Esophagus squamous epithelium (tissue), 5 donors: ENCODE measurements around the gene ASTL. TPM values are rescaled to one million over a fixed set of nuclear protein-coding genes. Genes with fewer than 3 reads are reported as not detected.
"Not testable (repeated sequence)": the region's sequence is repeated elsewhere in the genome, so short reads cannot be mapped to it uniquely, and the experiment has no call there.

ENCODE experiments used
- DNase-seq: peaks from one replicate; lab custom pipeline; 2025; lab: John Stamatoyannopoulos, UW
- H3K27ac ChIP-seq, 4 donors: fragments of 200-600 bp; sonication (generic); one replicate each; pipeline ENCODE4 v1.5.1; 2016 to 2019; ENCODE audit warnings: mild to moderate bottlenecking in 1 of 4
- H3K27me3 ChIP-seq, 4 donors: fragments of 200-600 bp; sonication (generic); 1 replicate in 3 of 4; 2 replicates in 1 of 4; pipeline versions ENCODE4 v1.5.1 to v1.6.0; 2017 to 2021; ENCODE audit warnings: antibody characterized with exemption in 1 of 4
- H3K36me3 ChIP-seq, 3 donors: fragments of 200-600 bp; sonication (generic); one replicate each; pipeline ENCODE4 v1.5.1; 2016 to 2019
- H3K4me1 ChIP-seq, 3 donors: fragments of 200-600 bp; sonication (generic); one replicate each; pipeline ENCODE4 v1.5.1; 2017 to 2019
- H3K4me3 ChIP-seq, 4 donors: fragments of 200-600 bp; sonication (generic); 1 replicate in 3 of 4; 2 replicates in 1 of 4; pipeline ENCODE4 v1.5.1; 2016 to 2019; ENCODE audit warnings: mild to moderate bottlenecking in 2 of 4, moderate library complexity in 1 of 4
- H3K9me3 ChIP-seq, 3 donors: fragments of 200-600 bp; sonication (generic); one replicate each; pipeline ENCODE4 v1.5.1; 2016 to 2019
- POLR2A ChIP-seq, 4 donors: fragments of 450-650 bp; IDR thresholded peaks; one replicate each; pipeline ENCODE4 v1.6.1; 2017; ENCODE audit warnings: antibody characterized with exemption in 4 of 4, mild to moderate bottlenecking in 4 of 4, moderate library complexity in 3 of 4
- WGBS, 2 donors: methylation state at CpG; one replicate each; pipeline ENCODE4 v1.1.5; 2018; 5-methylcytosine and 5-hydroxymethylcytosine counted together
- intact Hi-C: fragments of 100-400 bp; cut with DNase I; formaldehyde crosslinking; loops from one replicate; pipeline ENCODE4 v1.15.0; 2022
- total RNA-seq, 4 donors: library from RNA; depleted of rRNA; stranded (reverse); fragments of >200 nt; gene quantifications; one replicate each; pipeline ENCODE4 v1.1.0, GENCODE V29; 2016
- TF ChIP-seq, protein P1 (sequence below), 6 experiments: fragments of 450-650 bp in 4 of 6; fragments of 200-600 bp in 2 of 6; sonication (generic) in 2 of 6; IDR thresholded peaks; one replicate each; pipeline ENCODE4 v1.5.1; 2016 to 2019; ENCODE audit warnings: antibody characterized with exemption in 6 of 6, mild to moderate bottlenecking in 4 of 6, moderate library complexity in 4 of 6
- donor health status: DM: yes; HTN: yes; CAD: no.

Gene ASTL
- total RNA-seq, 4 donors from 2014 or later, result 0.30 to 0.53 TPM; not detected in 2

DNA sequence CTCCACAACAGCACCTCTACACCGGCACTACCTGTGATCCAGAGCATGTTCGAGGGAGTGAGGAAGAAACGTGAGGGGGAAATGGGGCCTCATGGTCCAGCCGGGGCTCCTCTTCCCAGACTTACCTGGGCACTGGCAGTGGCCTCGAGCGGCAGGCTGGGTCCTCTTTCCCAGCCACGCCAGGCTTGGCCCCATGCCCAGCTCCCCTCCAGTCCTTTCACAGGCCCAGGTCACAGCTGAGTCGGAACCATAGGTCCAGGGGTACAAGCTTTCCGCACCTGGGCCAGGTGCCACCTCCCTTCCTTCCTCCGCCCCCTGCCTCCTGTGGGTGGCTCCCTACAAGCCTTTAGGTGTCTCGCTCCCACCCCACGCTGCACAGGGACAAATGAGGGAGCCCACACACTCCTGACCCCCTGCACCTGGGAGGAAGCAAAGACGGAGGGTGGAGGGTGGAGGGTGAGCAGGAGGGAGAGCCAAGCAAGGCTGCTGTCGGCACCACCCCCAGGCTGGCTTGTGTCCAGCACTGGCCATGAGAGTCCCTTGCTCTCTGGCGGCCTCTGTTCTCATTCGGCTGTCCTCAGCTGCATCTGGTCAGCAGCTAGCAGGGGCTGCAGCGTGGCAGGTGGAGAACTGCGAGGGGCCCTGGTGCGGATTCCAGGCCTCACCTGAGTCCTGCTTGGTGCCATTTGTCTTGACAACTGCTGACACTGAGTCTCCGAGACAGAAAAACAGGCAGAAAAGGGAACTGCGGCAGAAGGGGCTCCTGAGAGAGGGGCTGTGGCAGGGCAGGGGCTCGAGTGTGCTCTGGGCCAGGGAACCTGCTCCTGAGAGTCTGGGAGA, 48.7 kb downstream of the ASTL start:
- WGBS, 2 donors, result 46 to 67% methylated on average over 7 to 14 of the region's 22 CpGs
- no peak for DNase-seq
- H3K4me1 ChIP-seq, result peaks cover 0 to 11% (median 0%) of the 10 kb centered on the region in 3 donors
- H3K27ac ChIP-seq, result no peak overlapping the region
- H3K9me3 ChIP-seq, result no peaks in the 10 kb centered on the region
- intact Hi-C loops, result no loop called here
- H3K27me3 ChIP-seq, result peaks cover 0 to 59% (median 0%) of the 10 kb centered on the region in 4 donors
- no peak overlapping the region for H3K4me3 ChIP-seq
- TF ChIP-seq, protein P1, sequence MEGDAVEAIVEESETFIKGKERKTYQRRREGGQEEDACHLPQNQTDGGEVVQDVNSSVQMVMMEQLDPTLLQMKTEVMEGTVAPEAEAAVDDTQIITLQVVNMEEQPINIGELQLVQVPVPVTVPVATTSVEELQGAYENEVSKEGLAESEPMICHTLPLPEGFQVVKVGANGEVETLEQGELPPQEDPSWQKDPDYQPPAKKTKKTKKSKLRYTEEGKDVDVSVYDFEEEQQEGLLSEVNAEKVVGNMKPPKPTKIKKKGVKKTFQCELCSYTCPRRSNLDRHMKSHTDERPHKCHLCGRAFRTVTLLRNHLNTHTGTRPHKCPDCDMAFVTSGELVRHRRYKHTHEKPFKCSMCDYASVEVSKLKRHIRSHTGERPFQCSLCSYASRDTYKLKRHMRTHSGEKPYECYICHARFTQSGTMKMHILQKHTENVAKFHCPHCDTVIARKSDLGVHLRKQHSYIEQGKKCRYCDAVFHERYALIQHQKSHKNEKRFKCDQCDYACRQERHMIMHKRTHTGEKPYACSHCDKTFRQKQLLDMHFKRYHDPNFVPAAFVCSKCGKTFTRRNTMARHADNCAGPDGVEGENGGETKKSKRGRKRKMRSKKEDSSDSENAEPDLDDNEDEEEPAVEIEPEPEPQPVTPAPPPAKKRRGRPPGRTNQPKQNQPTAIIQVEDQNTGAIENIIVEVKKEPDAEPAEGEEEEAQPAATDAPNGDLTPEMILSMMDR (IDR thresholded peaks at IDR 0.05), result no peak
- no peak for TF ChIP-seq POLR2A (IDR thresholded peaks at IDR 0.05)
- H3K36me3 ChIP-seq, result no peaks in the 10 kb centered on the region

DNA sequence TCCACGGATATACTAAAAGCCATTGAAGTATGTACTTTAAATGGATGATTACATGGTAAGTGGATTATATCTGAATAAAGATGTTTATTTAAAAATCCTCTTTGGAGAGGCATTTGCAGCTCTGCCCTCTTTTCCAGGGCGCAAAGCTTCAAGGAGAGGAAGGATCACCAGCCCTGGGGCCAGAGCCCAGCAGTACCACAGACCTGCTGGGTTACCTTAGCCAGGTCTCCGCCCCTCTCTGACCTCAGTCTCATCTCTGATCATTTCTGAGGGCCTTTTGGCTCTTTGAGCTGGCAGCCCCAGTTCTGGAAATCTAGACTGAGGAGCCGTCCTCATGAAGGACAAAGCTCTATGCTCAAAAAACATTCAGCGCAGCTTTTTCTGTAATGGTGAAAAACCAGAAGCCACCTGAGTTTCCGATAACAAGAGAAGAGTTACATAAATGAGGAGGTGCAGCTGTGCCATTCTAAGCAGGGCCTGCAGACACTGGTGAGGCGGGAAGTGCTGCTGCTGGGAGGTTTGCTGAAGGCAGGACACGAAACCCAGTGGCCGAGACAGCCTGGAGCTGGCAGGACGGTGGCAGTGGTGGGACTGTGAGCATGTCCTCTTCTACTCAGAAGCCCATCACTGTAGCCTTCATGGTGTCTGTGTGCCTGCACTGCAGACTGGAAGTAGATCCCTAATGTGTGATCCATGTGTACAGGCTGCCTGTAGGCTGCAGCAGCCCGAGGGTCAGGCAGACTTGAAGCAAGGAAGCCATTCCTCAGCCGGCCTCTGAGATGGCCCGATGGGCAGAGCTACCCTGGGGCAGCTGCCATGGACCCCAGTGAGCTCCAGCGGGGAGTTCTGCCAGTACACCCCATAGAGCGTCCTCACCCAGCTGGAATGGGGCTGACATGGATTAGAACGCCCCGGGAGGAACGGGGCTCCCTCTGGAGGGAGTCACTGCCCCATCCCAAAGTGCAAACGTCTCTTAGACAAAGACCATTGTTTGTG, 49.7 kb downstream of the ASTL start:
- Histone ChIP-seq H3K36me3 (no peaks in the 10 kb centered on the region), H3K9me3 (no peaks in the 10 kb centered on the region)

DNA sequence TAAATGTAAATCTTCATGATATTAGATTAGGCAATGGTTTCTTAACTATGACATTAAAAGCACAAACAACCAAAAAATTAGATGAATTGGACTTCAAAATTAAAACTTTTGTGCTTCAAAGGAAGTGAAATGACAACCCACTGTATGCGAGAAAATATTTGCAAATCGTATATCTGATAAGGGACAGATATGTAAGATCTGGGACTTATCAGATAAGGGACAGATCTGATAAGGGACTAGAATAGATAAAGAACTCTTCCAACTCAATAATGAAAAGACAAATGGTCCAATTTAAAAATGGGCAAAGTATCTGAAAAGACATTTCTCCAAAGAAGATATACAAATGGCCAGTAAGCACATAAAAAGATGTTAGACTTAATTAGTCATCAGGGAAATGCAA, 51.2 kb downstream of the ASTL start:
- H3K36me3 ChIP-seq, result no peaks in the 10 kb centered on the region
- H3K4me3 ChIP-seq, result no peak overlapping the region
- peaks cover 0 to 43% (median 0%) of the 10 kb centered on the region in 4 donors for H3K27me3 ChIP-seq
- 82 to 87% methylated on average over 2 of the region's 2 CpGs for WGBS, 2 donors
- TF ChIP-seq POLR2A (IDR thresholded peaks at IDR 0.05), result no peak
- TF ChIP-seq, protein P1 (IDR thresholded peaks at IDR 0.05), result no peak
- peaks cover 0 to 8% (median 0%) of the 10 kb centered on the region in 3 donors for H3K4me1 ChIP-seq
- intact Hi-C loops, result no loop called here
- no peaks in the 10 kb centered on the region for H3K9me3 ChIP-seq
- H3K27ac ChIP-seq, result no peak overlapping the region
- DNase-seq, result no peak

More for the DNA sequence above, 49.7 kb downstream of the ASTL start:
- TF ChIP-seq, protein P1 (IDR thresholded peaks at IDR 0.05), result no peak
- TF ChIP-seq POLR2A (IDR thresholded peaks at IDR 0.05), result no peak
- H3K4me3 ChIP-seq, result no peak overlapping the region
- H3K4me1 ChIP-seq, result peaks cover 0 to 11% (median 0%) of the 10 kb centered on the region in 3 donors
- WGBS, 2 donors, result 79 to 81% methylated on average over 9 of the region's 19 CpGs
- intact Hi-C loops, result no loop called here
- no peak overlapping the region for H3K27ac ChIP-seq
- DNase-seq, result no peak
- peaks cover 0 to 57% (median 0%) of the 10 kb centered on the region in 4 donors for H3K27me3 ChIP-seq

DNA sequence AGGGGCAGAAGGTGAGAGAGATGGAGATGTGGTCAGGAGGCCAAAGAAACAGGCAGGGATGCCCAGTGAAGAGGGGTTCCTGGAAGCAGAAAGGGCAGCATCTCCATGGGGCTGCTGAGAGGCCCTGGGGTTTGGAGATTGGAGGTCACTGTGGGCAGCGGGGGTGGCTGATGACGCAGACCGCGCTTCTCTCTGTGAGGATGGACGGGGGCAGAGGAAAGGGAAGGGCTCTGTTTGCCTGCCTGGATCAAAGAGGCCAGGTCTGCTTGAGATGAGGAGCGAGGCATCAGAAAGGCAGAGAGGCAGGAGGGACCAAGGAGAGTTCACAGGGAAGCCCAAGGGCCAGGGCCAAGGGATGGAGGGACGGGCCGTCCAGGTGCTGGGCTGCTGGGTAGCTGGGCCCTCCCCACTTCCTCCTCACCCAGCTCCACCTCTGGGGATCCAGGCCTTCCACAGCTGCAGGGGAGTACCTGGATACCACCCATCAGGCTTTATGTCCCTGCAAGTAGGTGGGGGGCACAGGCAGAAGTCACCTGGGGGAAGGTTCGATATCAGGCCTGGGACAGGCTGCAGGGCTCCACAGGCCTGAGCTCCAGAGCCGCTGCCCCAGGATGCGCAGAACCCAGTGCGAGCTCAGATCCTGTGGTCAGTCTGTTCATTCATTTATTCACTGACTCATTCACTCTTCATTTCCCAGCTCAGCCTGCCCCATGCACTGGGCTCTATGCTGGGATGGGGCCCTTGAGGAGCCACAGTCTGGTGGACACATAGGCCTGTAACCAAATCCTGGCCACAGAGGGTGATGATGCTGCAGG, 52.6 kb downstream of the ASTL start:
- no peak overlapping the region for H3K4me3 ChIP-seq
- no peak for TF ChIP-seq POLR2A (IDR thresholded peaks at IDR 0.05)
- TF ChIP-seq, protein P1 (IDR thresholded peaks at IDR 0.05), result no peak
- no peak overlapping the region for H3K27ac ChIP-seq
- H3K4me1 ChIP-seq, result no peaks in the 10 kb centered on the region
- intact Hi-C loops, result no loop called here
- 85 to 95% methylated on average over 8 to 12 of the region's 12 CpGs for WGBS, 2 donors
- no peak for DNase-seq
- H3K27me3 ChIP-seq, result peaks cover 0 to 31% (median 0%) of the 10 kb centered on the region in 4 donors
- no peaks in the 10 kb centered on the region for H3K9me3 ChIP-seq
- no peaks in the 10 kb centered on the region for H3K36me3 ChIP-seq

DNA sequence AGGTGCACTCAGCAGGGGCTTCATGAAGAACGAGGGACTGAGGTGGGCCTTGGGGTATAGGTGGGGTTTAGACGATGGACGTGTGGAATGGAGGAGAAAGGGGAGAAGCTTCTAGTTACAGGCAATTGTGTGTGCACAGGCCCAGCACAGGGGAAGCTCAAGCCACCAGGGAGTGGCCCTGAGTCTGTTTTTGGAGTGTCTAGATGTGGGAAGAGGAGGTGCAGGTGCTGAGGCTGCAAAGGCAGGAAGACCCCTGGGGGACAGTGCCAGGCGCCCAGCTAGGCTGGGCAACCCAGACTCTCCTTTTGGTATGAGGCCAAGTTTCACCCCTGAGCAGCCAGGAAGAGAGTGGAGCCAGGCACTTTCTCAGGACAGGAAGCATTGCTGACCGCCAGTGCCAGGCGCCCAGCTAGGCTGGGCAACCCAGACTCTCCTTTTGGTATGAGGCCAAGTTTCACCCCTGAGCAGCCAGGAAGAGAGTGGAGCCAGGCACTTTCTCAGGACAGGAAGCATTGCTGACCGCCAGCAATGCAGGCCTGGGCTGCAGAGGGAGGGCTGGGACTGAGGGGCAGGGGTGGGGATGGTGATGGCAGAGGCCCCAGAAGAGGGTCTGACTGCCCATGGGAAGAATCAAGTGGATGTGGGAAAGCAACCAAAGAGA, 53.3 kb downstream of the ASTL start:
- H3K27ac ChIP-seq, H3K36me3 ChIP-seq, DNase-seq, H3K9me3 ChIP-seq, H3K4me1 ChIP-seq, intact Hi-C loops, H3K4me3 ChIP-seq: not testable (repeated sequence)
- H3K27me3 ChIP-seq, result peaks cover 0 to 27% (median 0%) of the 10 kb centered on the region in 4 donors
- 59 to 77% methylated on average over 3 to 4 of the region's 7 CpGs for WGBS, 2 donors
